ENCODE results near the gene FBXL14. TPM values are rescaled to one million over a fixed set of nuclear protein-coding genes. Genes with fewer than 3 reads are reported as not detected.

Gene FBXL14
- 4.3 TPM for polyA plus RNA-seq (2013, experiment 1 of 2)
- 4.7 TPM for polyA plus RNA-seq (2013, experiment 2 of 2)

- H3K27me3 ChIP-seq (ENCODE audit: control insufficient read depth in 1 of 2, insufficient read depth in 1 of 2, low read length in 2 of 2): no peaks in the 10 kb centered on the region
- H3K4me3 ChIP-seq (ENCODE audit: insufficient read depth in 1 of 2, low read depth in 1 of 2, low read length in 2 of 2): peak within 1 kb of the TSS; percentile 70 to 87
- H2BK15ac ChIP-seq (ENCODE audit: low read depth, poor library complexity, severe bottlenecking): peak within 1 kb of the TSS; percentile 100
- peak within 1 kb of the TSS; percentile 11 to 60 for H3K23ac ChIP-seq (ENCODE audit: low read length in 2 of 2)
- under 1% methylated on average over 72 of the region's 115 CpGs for WGBS
- peak within 1 kb of the TSS; percentile 83 for H4K91ac ChIP-seq (ENCODE audit: low read length)
- H3K4me2 ChIP-seq (ENCODE audit: low read length, poor library complexity, severe bottlenecking): peak within 1 kb of the TSS; percentile 98
- H2BK12ac ChIP-seq (ENCODE audit: low read length in 2 of 2): peak within 1 kb of the TSS; percentile 41 to 89
- peak within 1 kb of the TSS; percentile 92 for H4K8ac ChIP-seq (ENCODE audit: low read length)
- peaks cover 5 to 7% of the 10 kb centered on the region in 2 experiments for H3K36me3 ChIP-seq (ENCODE audit: control insufficient read depth in 1 of 2, insufficient read depth in 2 of 2, low read depth in 1 of 2, low read length in 2 of 2)
- peak within 1 kb of the TSS; percentile 88 for H3K4ac ChIP-seq (ENCODE audit: low read depth in 1 of 2, low read length in 2 of 2)
- DNase-seq: peak; percentile 90
- peak within 1 kb of the TSS; percentile 63 to 85 for H3K14ac ChIP-seq (ENCODE audit: low read length in 2 of 2)
- H3K9me3 ChIP-seq (ENCODE audit: control insufficient read depth, low read length): no peaks in the 10 kb centered on the region
- H2AFZ ChIP-seq (ENCODE audit: low read depth, low read length): peak within 1 kb of the TSS; percentile 72
- H2AK5ac ChIP-seq (ENCODE audit: low read length, severe bottlenecking): peak within 1 kb of the TSS; percentile 82
- peak within 1 kb of the TSS; percentile 90 for H2BK120ac ChIP-seq (ENCODE audit: low read depth, low read length)
- H3K79me1 ChIP-seq (replicated peaks; ENCODE audit: low read length, poor library complexity, severe bottlenecking): peaks cover 5% of the 10 kb centered on the region
- peak within 1 kb of the TSS; percentile 99 for H3K9ac ChIP-seq (ENCODE audit: low read length)
- peak within 1 kb of the TSS; percentile 89 for H3K27ac ChIP-seq (ENCODE audit: low read length, poor library complexity, severe bottlenecking)
- peak within 1 kb of the TSS; percentile 96 for H2BK5ac ChIP-seq (ENCODE audit: low read depth, low read length, poor library complexity, severe bottlenecking)
- H3K4me1 ChIP-seq (ENCODE audit: control insufficient read depth, insufficient read depth, low read depth, low read length): peaks cover 20% of the 10 kb centered on the region
- peak within 1 kb of the TSS; percentile 87 to 98 for H3K18ac ChIP-seq (ENCODE audit: low read depth in 1 of 2, low read length in 2 of 2)
Observed at GRCh38 chr12:1594261-1595025, at the start of gene FBXL14. FBXL14 (minus strand) TSS chr12:1594581; CDS start chr12:1594066, 515 bp downstream.

- Histone ChIP-seq H3K9ac (ENCODE audit: low read length) (no peak overlapping the region), H3K9me3 (ENCODE audit: control insufficient read depth, low read length) (no peaks in the 10 kb centered on the region), H3K36me3 (ENCODE audit: control insufficient read depth in 1 of 2, insufficient read depth in 2 of 2, low read depth in 1 of 2, low read length in 2 of 2) (peaks cover 42 to 53% of the 10 kb centered on the region in 2 experiments), H2BK5ac (ENCODE audit: low read depth, low read length, poor library complexity, severe bottlenecking) (no peak overlapping the region), H3K27me3 (ENCODE audit: control insufficient read depth in 1 of 2, insufficient read depth in 1 of 2, low read length in 2 of 2) (no peaks in the 10 kb centered on the region), H2BK12ac (ENCODE audit: low read length in 2 of 2) (no peak overlapping the region), H3K14ac (ENCODE audit: low read length in 2 of 2) (no peak overlapping the region), H3K23ac (ENCODE audit: low read length in 2 of 2) (no peak overlapping the region), H3K4ac (ENCODE audit: low read depth in 1 of 2, low read length in 2 of 2) (no peak overlapping the region), H3K79me1 (replicated peaks; ENCODE audit: low read length, poor library complexity, severe bottlenecking) (peaks cover 7% of the 10 kb centered on the region), H2BK120ac (ENCODE audit: low read depth, low read length) (no peak overlapping the region), H2AK5ac (ENCODE audit: low read length, severe bottlenecking) (no peak overlapping the region), H3K4me2 (ENCODE audit: low read length, poor library complexity, severe bottlenecking) (no peak overlapping the region), H3K4me3 (ENCODE audit: insufficient read depth in 1 of 2, low read depth in 1 of 2, low read length in 2 of 2) (no peak overlapping the region), H4K8ac (ENCODE audit: low read length) (no peak overlapping the region), H2BK15ac (ENCODE audit: low read depth, poor library complexity, severe bottlenecking) (no peak overlapping the region), H3K18ac (ENCODE audit: low read depth in 1 of 2, low read length in 2 of 2) (no peak overlapping the region), H3K4me1 (ENCODE audit: control insufficient read depth, insufficient read depth, low read depth, low read length) (peaks cover 5% of the 10 kb centered on the region), H3K27ac (ENCODE audit: low read length, poor library complexity, severe bottlenecking) (no peak overlapping the region), H4K91ac (ENCODE audit: low read length) (no peak overlapping the region), H2AFZ (ENCODE audit: low read depth, low read length) (no peak overlapping the region)
- 56% methylated on average over 7 of the region's 7 CpGs for whole genome bisulfite sequencing
- DNase-seq: no peak
Observed at GRCh38 chr12:1643905-1644533, 49.6 kb upstream of the FBXL14 start.

GRCh38 chr12:1643043-1643442 is 48.7 kb upstream of the FBXL14 start:
- no peak overlapping the region for H2AFZ ChIP-seq (ENCODE audit: low read depth, low read length)
- H2BK5ac ChIP-seq (ENCODE audit: low read depth, low read length, poor library complexity, severe bottlenecking): no peak overlapping the region
- no peak overlapping the region for H3K14ac ChIP-seq (ENCODE audit: low read length in 2 of 2)
- peaks cover 8% of the 10 kb centered on the region for H3K79me1 ChIP-seq (replicated peaks; ENCODE audit: low read length, poor library complexity, severe bottlenecking)
- H3K27me3 ChIP-seq (ENCODE audit: control insufficient read depth in 1 of 2, insufficient read depth in 1 of 2, low read length in 2 of 2): no peaks in the 10 kb centered on the region
- no peak overlapping the region for H4K8ac ChIP-seq (ENCODE audit: low read length)
- no peak overlapping the region for H2AK5ac ChIP-seq (ENCODE audit: low read length, severe bottlenecking)
- no peak for DNase-seq
- no peak overlapping the region for H2BK12ac ChIP-seq (ENCODE audit: low read length in 2 of 2)
- no peak overlapping the region for H4K91ac ChIP-seq (ENCODE audit: low read length)
- no peak overlapping the region for H3K4me2 ChIP-seq (ENCODE audit: low read length, poor library complexity, severe bottlenecking)
- no peak overlapping the region for H3K27ac ChIP-seq (ENCODE audit: low read length, poor library complexity, severe bottlenecking)
- peaks cover 42 to 52% of the 10 kb centered on the region in 2 experiments for H3K36me3 ChIP-seq (ENCODE audit: control insufficient read depth in 1 of 2, insufficient read depth in 2 of 2, low read depth in 1 of 2, low read length in 2 of 2)
- no peak overlapping the region for H3K23ac ChIP-seq (ENCODE audit: low read length in 2 of 2)
- H2BK120ac ChIP-seq (ENCODE audit: low read depth, low read length): no peak overlapping the region
- no peak overlapping the region for H3K4ac ChIP-seq (ENCODE audit: low read depth in 1 of 2, low read length in 2 of 2)
- no peak overlapping the region for H3K18ac ChIP-seq (ENCODE audit: low read depth in 1 of 2, low read length in 2 of 2)
- WGBS: 97% methylated on average over 9 of the region's 9 CpGs
- H3K9me3 ChIP-seq (ENCODE audit: control insufficient read depth, low read length): no peaks in the 10 kb centered on the region
- H3K4me3 ChIP-seq (ENCODE audit: insufficient read depth in 1 of 2, low read depth in 1 of 2, low read length in 2 of 2): no peak overlapping the region
- H3K9ac ChIP-seq (ENCODE audit: low read length): no peak overlapping the region
- peaks cover 5% of the 10 kb centered on the region for H3K4me1 ChIP-seq (ENCODE audit: control insufficient read depth, insufficient read depth, low read depth, low read length)
- no peak overlapping the region for H2BK15ac ChIP-seq (ENCODE audit: low read depth, poor library complexity, severe bottlenecking)

GRCh38 chr12:1642513-1642912 is 48.1 kb upstream of the FBXL14 start:
- H3K36me3 ChIP-seq (ENCODE audit: control insufficient read depth in 1 of 2, insufficient read depth in 2 of 2, low read depth in 1 of 2, low read length in 2 of 2): peaks cover 41 to 51% of the 10 kb centered on the region in 2 experiments
- H3K9me3 ChIP-seq (ENCODE audit: control insufficient read depth, low read length): no peaks in the 10 kb centered on the region
- no peaks in the 10 kb centered on the region for H3K27me3 ChIP-seq (ENCODE audit: control insufficient read depth in 1 of 2, insufficient read depth in 1 of 2, low read length in 2 of 2)
- 53% methylated on average over 7 of the region's 7 CpGs for WGBS
- H2BK12ac ChIP-seq (ENCODE audit: low read length in 2 of 2): no peak overlapping the region
- H2AK5ac ChIP-seq (ENCODE audit: low read length, severe bottlenecking): no peak overlapping the region
- H4K8ac ChIP-seq (ENCODE audit: low read length): no peak overlapping the region
- no peak overlapping the region for H3K14ac ChIP-seq (ENCODE audit: low read length in 2 of 2)
- H3K18ac ChIP-seq (ENCODE audit: low read depth in 1 of 2, low read length in 2 of 2): no peak overlapping the region
- H3K79me1 ChIP-seq (replicated peaks; ENCODE audit: low read length, poor library complexity, severe bottlenecking): peaks cover 8% of the 10 kb centered on the region
- H3K4ac ChIP-seq (ENCODE audit: low read depth in 1 of 2, low read length in 2 of 2): no peak overlapping the region
- no peak overlapping the region for H3K4me3 ChIP-seq (ENCODE audit: insufficient read depth in 1 of 2, low read depth in 1 of 2, low read length in 2 of 2)
- H2AFZ ChIP-seq (ENCODE audit: low read depth, low read length): no peak overlapping the region
- no peak overlapping the region for H4K91ac ChIP-seq (ENCODE audit: low read length)
- no peak overlapping the region for H3K4me2 ChIP-seq (ENCODE audit: low read length, poor library complexity, severe bottlenecking)
- no peak overlapping the region for H2BK15ac ChIP-seq (ENCODE audit: low read depth, poor library complexity, severe bottlenecking)
- no peak for DNase-seq
- H3K23ac ChIP-seq (ENCODE audit: low read length in 2 of 2): no peak overlapping the region
- no peak overlapping the region for H2BK5ac ChIP-seq (ENCODE audit: low read depth, low read length, poor library complexity, severe bottlenecking)
- H3K4me1 ChIP-seq (ENCODE audit: control insufficient read depth, insufficient read depth, low read depth, low read length): peaks cover 5% of the 10 kb centered on the region
- no peak overlapping the region for H3K27ac ChIP-seq (ENCODE audit: low read length, poor library complexity, severe bottlenecking)
- no peak overlapping the region for H3K9ac ChIP-seq (ENCODE audit: low read length)
- H2BK120ac ChIP-seq (ENCODE audit: low read depth, low read length): no peak overlapping the region

Data from mesenchymal stem cell (in vitro differentiated cells and primary cell).